ENCODE results near the gene XRCC4. TPM values are rescaled to one million over a fixed set of nuclear protein-coding genes. Genes with fewer than 3 reads are reported as not detected.

XRCC4 gene
- total and polyA plus RNA-seq, 9 of the 15 experiments (the other 6 are each of a cell fraction or from before 2014, with no cell fraction given) = 13.6 to 61.6 (median 22.4) TPM

GRCh38 chr5:83227611-83228010 lies 150.3 kb downstream of the XRCC4 start:
- H4K20me1 ChIP-seq (replicated peaks; ENCODE audit: control insufficient read depth, insufficient read depth, low read length) = no peaks in the 10 kb centered on the region
- in situ Hi-C loops (cut with MboI) = no loop called here
- H3K79me2 ChIP-seq (ENCODE audit: control insufficient read depth, insufficient read depth, low read length) = no peaks in the 10 kb centered on the region
- H3K27me3 ChIP-seq (ENCODE audit: control insufficient read depth in 2 of 2, insufficient read depth in 2 of 2, low read length in 2 of 2) = no peaks in the 10 kb centered on the region
- no peak overlapping the region for H2AFZ ChIP-seq (ENCODE audit: low read depth, low read length)
- WGBS (ENCODE audit: insufficient coverage, low coverage, missing lambda C conversion rate) = 52% methylated on average over 2 of the region's 2 CpGs
- no peak overlapping the region for H3K4me3 ChIP-seq
- no peak overlapping the region for H3K27ac ChIP-seq (ENCODE audit: extremely low read depth, low read depth, low read length)
- H3K9me1 ChIP-seq (ENCODE audit: control insufficient read depth, insufficient read depth, low read length) = no peaks in the 10 kb centered on the region
- no peak overlapping the region for H3K4me2 ChIP-seq (ENCODE audit: insufficient read depth, low read length)
- no TSS peak for BruUV-seq (replicated peaks)
- DNase-seq (ENCODE audit: extremely low read depth in 1 of 4, low spot score in 3 of 4) (no peak), FAIRE-seq (no peak), ATAC-seq (no peak)
- POLR2A ChIA-PET = no interaction called here
- CTCF ChIA-PET (ENCODE audit: low intra/inter-chr PET ratio) = no interaction called here
- TF ChIP-seq CBX1 (IDR thresholded peaks at IDR 0.05; ENCODE audit: low read depth) = no peak
- intact Hi-C loops (cut with micrococcal nuclease) = no loop called here
- no peak overlapping the region for H3K9ac ChIP-seq (ENCODE audit: insufficient read depth in 1 of 2, low read depth in 2 of 2, low read length in 2 of 2)
- no peaks in the 10 kb centered on the region for H3K4me1 ChIP-seq (replicated peaks in 1 of 2; ENCODE audit: control insufficient read depth in 2 of 2, insufficient read depth in 2 of 2, low read length in 2 of 2)
- H3K9me3 ChIP-seq (replicated peaks; ENCODE audit: control insufficient read depth, insufficient read depth, low read depth, low read length) = no peaks in the 10 kb centered on the region
- no peaks in the 10 kb centered on the region for H3K36me3 ChIP-seq (ENCODE audit: control insufficient read depth, insufficient read depth, low read length)

- no peaks in the 10 kb centered on the region for H3K79me2 ChIP-seq (ENCODE audit: control insufficient read depth, insufficient read depth, low read length)
- H4K20me1 ChIP-seq (replicated peaks; ENCODE audit: control insufficient read depth, insufficient read depth, low read length) = no peaks in the 10 kb centered on the region
- no peak for ATAC-seq
- H3K36me3 ChIP-seq (ENCODE audit: control insufficient read depth, insufficient read depth, low read length) = no peaks in the 10 kb centered on the region
- no peak overlapping the region for H3K27ac ChIP-seq (ENCODE audit: extremely low read depth, low read depth, low read length)
- H3K9ac ChIP-seq (ENCODE audit: insufficient read depth in 1 of 2, low read depth in 2 of 2, low read length in 2 of 2) = no peak overlapping the region
- H3K4me1 ChIP-seq (replicated peaks in 1 of 2; ENCODE audit: control insufficient read depth in 2 of 2, insufficient read depth in 2 of 2, low read length in 2 of 2) = no peaks in the 10 kb centered on the region
- no peak overlapping the region for H2AFZ ChIP-seq (ENCODE audit: low read depth, low read length)
- intact Hi-C loops (cut with micrococcal nuclease) = no loop called here
- POLR2A ChIA-PET = no interaction called here
- in situ Hi-C loops (cut with MboI) = no loop called here
- no peaks in the 10 kb centered on the region for H3K9me1 ChIP-seq (ENCODE audit: control insufficient read depth, insufficient read depth, low read length)
- no peaks in the 10 kb centered on the region for H3K9me3 ChIP-seq (replicated peaks; ENCODE audit: control insufficient read depth, insufficient read depth, low read depth, low read length)
- no peak for DNase-seq (ENCODE audit: extremely low read depth in 1 of 4, low spot score in 3 of 4)
- no peak overlapping the region for H3K4me3 ChIP-seq
- H3K4me2 ChIP-seq (ENCODE audit: insufficient read depth, low read length) = no peak overlapping the region
- H3K27me3 ChIP-seq (ENCODE audit: control insufficient read depth in 2 of 2, insufficient read depth in 2 of 2, low read length in 2 of 2) = no peaks in the 10 kb centered on the region
- FAIRE-seq = no peak
- CTCF ChIA-PET (ENCODE audit: low intra/inter-chr PET ratio) = no interaction called here
- no TSS peak for BruUV-seq (replicated peaks)
- TF ChIP-seq ZBTB5 (IDR thresholded peaks at IDR 0.05) = no peak
- no peak for TF ChIP-seq HES1 (IDR thresholded peaks at IDR 0.05; ENCODE audit: low read depth)
- TF ChIP-seq ZNF184 (CRISPR knock-in tag; IDR thresholded peaks at IDR 0.05) = no peak
- no peak for TF ChIP-seq TBL1XR1 (IDR thresholded peaks at IDR 0.05; ENCODE audit: low read length in 2 of 2)
- TF ChIP-seq NFATC3 (IDR thresholded peaks at IDR 0.05) = no peak
- no peak for TF ChIP-seq ZC3H4 (CRISPR knock-in tag; IDR thresholded peaks at IDR 0.05; ENCODE audit: borderline replicate concordance)
- TF ChIP-seq ZNF592 (IDR thresholded peaks at IDR 0.05) = no peak
- TF ChIP-seq ATF7 (IDR thresholded peaks at IDR 0.05) = no peak
- TF ChIP-seq KDM4B (IDR thresholded peaks at IDR 0.05; ENCODE audit: borderline replicate concordance in 2 of 2, low read depth in 1 of 2) = no peak
- TF ChIP-seq ELF4 (CRISPR knock-in tag; IDR thresholded peaks at IDR 0.05) = no peak
Observed at GRCh38 chr5:83230511-83230910, 153.2 kb downstream of the XRCC4 start.
